NAMALWA (cell line): Measurements from ENCODE around the gene TTC28.

ENCODE experiments used
- DNase-seq: peaks from one replicate; pipeline ENCODE4 v3.0.0-alpha.2; 2015; ENCODE audit warnings: low spot score

The TTC28 gene

GRCh38 chr22:27986459-27986858 is 693.2 kb downstream of the TTC28 start:
- no peak for DNase-seq

GRCh38 chr22:27985323-27986275 is 694.0 kb downstream of the TTC28 start:
- DNase-seq, result peak; percentile 7

- DNase-seq, result no peak
Measured at GRCh38 chr22:27984723-27985122, 694.9 kb downstream of the TTC28 start.

GRCh38 chr22:27984001-27984695 is 695.5 kb downstream of the TTC28 start:
- DNase-seq, result no peak

GRCh38 chr22:27983361-27983791 is 696.3 kb downstream of the TTC28 start:
- no peak for DNase-seq

GRCh38 chr22:27982630-27983180 is 696.9 kb downstream of the TTC28 start:
- DNase-seq, result no peak

GRCh38 chr22:27982106-27982505 is 697.5 kb downstream of the TTC28 start:
- DNase-seq, result no peak

- no peak for DNase-seq
Measured at GRCh38 chr22:27980424-27981148, 699.1 kb downstream of the TTC28 start.

- DNase-seq, result no peak
Measured at GRCh38 chr22:27978802-27979201, 700.8 kb downstream of the TTC28 start.

- DNase-seq, result no peak
Measured at GRCh38 chr22:27978317-27978716, 701.3 kb downstream of the TTC28 start.

- no peak for DNase-seq
Measured at GRCh38 chr22:27976586-27976985, 703.1 kb downstream of the TTC28 start.

- DNase-seq, result no peak
Measured at GRCh38 chr22:27975381-27976013, 704.1 kb downstream of the TTC28 start.

- DNase-seq, result no peak
Measured at GRCh38 chr22:27973846-27974245, 705.8 kb downstream of the TTC28 start.

GRCh38 chr22:27972732-27973698 is 706.6 kb downstream of the TTC28 start:
- DNase-seq, result no peak

- no peak for DNase-seq
Measured at GRCh38 chr22:27971926-27972325, 707.7 kb downstream of the TTC28 start.

- DNase-seq, result no peak
Measured at GRCh38 chr22:27970596-27971220, 708.9 kb downstream of the TTC28 start.

- no peak for DNase-seq
Measured at GRCh38 chr22:27966168-27967064, 713.2 kb downstream of the TTC28 start.

GRCh38 chr22:27962268-27963044 is 717.2 kb downstream of the TTC28 start:
- DNase-seq, result no peak
